ENCODE results near the gene TPST2. TPM values are rescaled to one million over a fixed set of nuclear protein-coding genes. Genes with fewer than 3 reads are reported as not detected.

The TPST2 gene
- total and polyA plus RNA-seq, 9 of the 15 experiments (the other 6 are each of a cell fraction or from before 2014, with no cell fraction given) = 14.2 to 123 (median 60.1) TPM

DNA sequence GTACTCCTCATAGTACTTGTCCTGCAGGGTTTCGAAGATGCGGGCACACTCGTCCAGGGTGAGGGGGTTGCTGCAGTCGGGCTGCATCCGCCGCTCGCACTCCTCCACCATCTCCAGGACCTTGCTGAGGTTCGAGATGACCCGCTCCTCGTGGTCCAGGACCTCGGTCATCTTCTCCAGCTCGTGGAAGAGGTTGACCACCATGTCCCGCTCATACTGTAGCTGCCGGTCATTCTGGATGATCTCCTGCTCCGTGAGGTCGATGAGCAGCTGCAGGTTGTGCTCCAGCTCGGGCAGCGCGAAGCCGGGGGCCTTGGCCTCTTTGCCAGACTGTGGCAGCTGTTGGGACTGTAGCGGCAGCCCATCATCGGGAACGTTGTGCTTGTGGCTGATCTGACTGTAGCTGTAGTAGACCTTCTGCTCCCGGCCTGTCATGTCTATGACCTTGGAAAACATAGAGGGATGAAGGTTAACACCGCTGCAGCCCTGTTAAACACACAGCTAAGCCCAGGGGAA, 90.7 kb downstream of the TPST2 start:
- ChIA-PET CTCF (ENCODE audit: low intra/inter-chr PET ratio) (no interaction called here), POLR2A (interaction anchor here (0.6 to 0.8 kb wide), 2 partner anchors 13 to 16 kb away, joined by 3 to 5 read pairs; partner anchors contain the start of genes HPS4, SRRD and TFIP11)
- DNase-seq (ENCODE audit: extremely low read depth in 1 of 4, low spot score in 3 of 4) = no peak
- in situ Hi-C loops (cut with MboI) = no loop called here
- FAIRE-seq = no peak
- peaks cover 2% of the 10 kb centered on the region for H3K79me2 ChIP-seq (ENCODE audit: control insufficient read depth, insufficient read depth, low read length)
- H3K27me3 ChIP-seq (ENCODE audit: control insufficient read depth in 2 of 2, insufficient read depth in 2 of 2, low read length in 2 of 2) = no peaks in the 10 kb centered on the region
- no peak for ATAC-seq
- intact Hi-C loops (cut with micrococcal nuclease) = no loop called here
- WGBS (ENCODE audit: insufficient coverage, low coverage, missing lambda C conversion rate) = 92% methylated on average over 16 of the region's 25 CpGs
- no peaks in the 10 kb centered on the region for H3K9me1 ChIP-seq (ENCODE audit: control insufficient read depth, insufficient read depth, low read length)
- H4K20me1 ChIP-seq (replicated peaks; ENCODE audit: control insufficient read depth, insufficient read depth, low read length) = no peaks in the 10 kb centered on the region
- no peak overlapping the region; the same call in 2 of the 3 replicates for H3K27ac ChIP-seq (ENCODE audit: extremely low read depth, low read depth, low read length)
- H3K9me3 ChIP-seq (replicated peaks; ENCODE audit: control insufficient read depth, insufficient read depth, low read depth, low read length) = no peaks in the 10 kb centered on the region; the same call in 1 of the 2 replicates
- H3K4me1 ChIP-seq (replicated peaks in 1 of 2; ENCODE audit: control insufficient read depth in 2 of 2, insufficient read depth in 2 of 2, low read length in 2 of 2) = peaks cover 5 to 13% of the 10 kb centered on the region in 2 experiments; a peak in 3 of 5 replicates
- BruUV-seq (replicated peaks) = no TSS peak
- no peak overlapping the region for H3K9ac ChIP-seq (ENCODE audit: insufficient read depth in 1 of 2, low read depth in 2 of 2, low read length in 2 of 2)
- no peak overlapping the region for H2AFZ ChIP-seq (ENCODE audit: low read depth, low read length)
- H3K4me3 ChIP-seq = no peak overlapping the region
- no peak overlapping the region for H3K4me2 ChIP-seq (ENCODE audit: insufficient read depth, low read length)
- peaks cover 80% of the 10 kb centered on the region for H3K36me3 ChIP-seq (ENCODE audit: control insufficient read depth, insufficient read depth, low read length)
- TF ChIP-seq, protein P1, sequence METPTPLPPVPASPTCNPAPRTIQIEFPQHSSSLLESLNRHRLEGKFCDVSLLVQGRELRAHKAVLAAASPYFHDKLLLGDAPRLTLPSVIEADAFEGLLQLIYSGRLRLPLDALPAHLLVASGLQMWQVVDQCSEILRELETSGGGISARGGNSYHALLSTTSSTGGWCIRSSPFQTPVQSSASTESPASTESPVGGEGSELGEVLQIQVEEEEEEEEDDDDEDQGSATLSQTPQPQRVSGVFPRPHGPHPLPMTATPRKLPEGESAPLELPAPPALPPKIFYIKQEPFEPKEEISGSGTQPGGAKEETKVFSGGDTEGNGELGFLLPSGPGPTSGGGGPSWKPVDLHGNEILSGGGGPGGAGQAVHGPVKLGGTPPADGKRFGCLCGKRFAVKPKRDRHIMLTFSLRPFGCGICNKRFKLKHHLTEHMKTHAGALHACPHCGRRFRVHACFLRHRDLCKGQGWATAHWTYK (CRISPR knock-in tag; IDR thresholded peaks at IDR 0.05) = no peak
- TF ChIP-seq NONO (IDR thresholded peaks at IDR 0.05; ENCODE audit: low read depth in 2 of 2, low read length in 1 of 2) (no peak), DPF2 (IDR thresholded peaks at IDR 0.05) (no peak), YBX1 (IDR thresholded peaks at IDR 0.05) (no peak), PTTG1 (tag; IDR thresholded peaks at IDR 0.05; ENCODE audit: low read depth) (no peak), SREBF2 (CRISPR knock-in tag; IDR thresholded peaks at IDR 0.05) (no peak), POLR2H (tag; IDR thresholded peaks at IDR 0.05; ENCODE audit: low read depth) (no peak), MYC (IDR thresholded peaks at IDR 0.05; ENCODE audit: low read depth, low read length) (no peak), MYC (CRISPR knock-in tag; IDR thresholded peaks at IDR 0.05; ENCODE audit: borderline replicate concordance, low read depth) (no peak)
- TF ChIP-seq, protein P2, sequence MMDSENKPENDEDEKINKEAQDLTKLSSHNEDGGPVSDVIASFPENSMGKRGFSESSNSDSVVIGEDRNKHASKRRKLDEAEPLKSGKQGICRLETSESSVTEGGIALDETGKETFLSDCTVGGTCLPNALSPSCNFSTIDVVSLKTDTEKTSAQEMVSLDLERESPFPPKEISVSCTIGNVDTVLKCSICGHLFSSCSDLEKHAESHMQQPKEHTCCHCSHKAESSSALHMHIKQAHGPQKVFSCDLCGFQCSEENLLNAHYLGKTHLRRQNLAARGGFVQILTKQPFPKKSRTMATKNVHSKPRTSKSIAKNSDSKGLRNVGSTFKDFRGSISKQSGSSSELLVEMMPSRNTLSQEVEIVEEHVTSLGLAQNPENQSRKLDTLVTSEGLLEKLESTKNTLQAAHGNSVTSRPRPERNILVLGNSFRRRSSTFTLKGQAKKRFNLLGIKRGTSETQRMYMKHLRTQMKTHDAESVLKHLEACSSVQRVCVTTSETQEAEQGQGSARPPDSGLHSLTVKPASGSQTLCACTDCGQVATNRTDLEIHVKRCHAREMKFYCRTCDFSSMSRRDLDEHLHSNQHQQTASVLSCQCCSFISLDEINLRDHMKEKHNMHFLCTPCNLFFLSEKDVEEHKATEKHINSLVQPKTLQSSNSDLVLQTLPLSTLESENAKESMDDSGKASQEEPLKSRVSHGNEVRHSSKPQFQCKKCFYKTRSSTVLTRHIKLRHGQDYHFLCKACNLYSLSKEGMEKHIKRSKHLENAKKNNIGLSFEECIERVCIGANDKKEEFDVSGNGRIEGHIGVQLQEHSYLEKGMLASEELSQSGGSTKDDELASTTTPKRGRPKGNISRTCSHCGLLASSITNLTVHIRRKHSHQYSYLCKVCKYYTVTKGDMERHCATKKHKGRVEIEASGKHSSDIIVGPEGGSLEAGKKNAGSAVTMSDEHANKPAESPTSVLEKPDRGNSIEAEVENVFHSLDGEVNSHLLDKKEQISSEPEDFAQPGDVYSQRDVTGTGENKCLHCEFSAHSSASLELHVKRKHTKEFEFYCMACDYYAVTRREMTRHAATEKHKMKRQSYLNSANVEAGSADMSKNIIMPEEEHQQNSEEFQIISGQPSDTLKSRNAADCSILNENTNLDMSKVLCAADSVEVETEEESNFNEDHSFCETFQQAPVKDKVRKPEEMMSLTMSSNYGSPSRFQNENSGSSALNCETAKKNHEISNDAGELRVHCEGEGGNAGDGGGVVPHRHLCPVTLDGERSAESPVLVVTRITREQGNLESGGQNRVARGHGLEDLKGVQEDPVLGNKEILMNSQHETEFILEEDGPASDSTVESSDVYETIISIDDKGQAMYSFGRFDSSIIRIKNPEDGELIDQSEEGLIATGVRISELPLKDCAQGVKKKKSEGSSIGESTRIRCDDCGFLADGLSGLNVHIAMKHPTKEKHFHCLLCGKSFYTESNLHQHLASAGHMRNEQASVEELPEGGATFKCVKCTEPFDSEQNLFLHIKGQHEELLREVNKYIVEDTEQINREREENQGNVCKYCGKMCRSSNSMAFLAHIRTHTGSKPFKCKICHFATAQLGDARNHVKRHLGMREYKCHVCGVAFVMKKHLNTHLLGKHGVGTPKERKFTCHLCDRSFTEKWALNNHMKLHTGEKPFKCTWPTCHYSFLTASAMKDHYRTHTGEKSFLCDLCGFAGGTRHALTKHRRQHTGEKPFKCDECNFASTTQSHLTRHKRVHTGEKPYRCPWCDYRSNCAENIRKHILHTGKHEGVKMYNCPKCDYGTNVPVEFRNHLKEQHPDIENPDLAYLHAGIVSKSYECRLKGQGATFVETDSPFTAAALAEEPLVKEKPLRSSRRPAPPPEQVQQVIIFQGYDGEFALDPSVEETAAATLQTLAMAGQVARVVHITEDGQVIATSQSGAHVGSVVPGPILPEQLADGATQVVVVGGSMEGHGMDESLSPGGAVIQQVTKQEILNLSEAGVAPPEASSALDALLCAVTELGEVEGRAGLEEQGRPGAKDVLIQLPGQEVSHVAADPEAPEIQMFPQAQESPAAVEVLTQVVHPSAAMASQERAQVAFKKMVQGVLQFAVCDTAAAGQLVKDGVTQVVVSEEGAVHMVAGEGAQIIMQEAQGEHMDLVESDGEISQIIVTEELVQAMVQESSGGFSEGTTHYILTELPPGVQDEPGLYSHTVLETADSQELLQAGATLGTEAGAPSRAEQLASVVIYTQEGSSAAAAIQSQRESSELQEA (IDR thresholded peaks at IDR 0.05; ENCODE audit: low read depth) = no peak
- TF ChIP-seq, protein P3, sequence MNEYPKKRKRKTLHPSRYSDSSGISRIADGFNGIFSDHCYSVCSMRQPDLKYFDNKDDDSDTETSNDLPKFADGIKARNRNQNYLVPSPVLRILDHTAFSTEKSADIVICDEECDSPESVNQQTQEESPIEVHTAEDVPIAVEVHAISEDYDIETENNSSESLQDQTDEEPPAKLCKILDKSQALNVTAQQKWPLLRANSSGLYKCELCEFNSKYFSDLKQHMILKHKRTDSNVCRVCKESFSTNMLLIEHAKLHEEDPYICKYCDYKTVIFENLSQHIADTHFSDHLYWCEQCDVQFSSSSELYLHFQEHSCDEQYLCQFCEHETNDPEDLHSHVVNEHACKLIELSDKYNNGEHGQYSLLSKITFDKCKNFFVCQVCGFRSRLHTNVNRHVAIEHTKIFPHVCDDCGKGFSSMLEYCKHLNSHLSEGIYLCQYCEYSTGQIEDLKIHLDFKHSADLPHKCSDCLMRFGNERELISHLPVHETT (CRISPR knock-in tag; conservative IDR thresholded peaks at IDR 0.05 in 1 of 2, IDR thresholded peaks at IDR 0.05 in 1 of 2) = no peak
